ENCODE results near the gene CSF3R. TPM values are rescaled to one million over a fixed set of nuclear protein-coding genes. Genes with fewer than 3 reads are reported as not detected.
A peak's percentile ranks its signal among the peaks of the same experiment; 100 is the strongest.

Gene CSF3R
- total and polyA plus RNA-seq, 8 donors: 1.6 to 30.9 (median 12.7) TPM; not detected in 1

GRCh38 chr1:36433102-36433501 is 49.6 kb downstream of the CSF3R start:
- no peak overlapping the region for H3K4me3 ChIP-seq
- TF ChIP-seq, protein P1, sequence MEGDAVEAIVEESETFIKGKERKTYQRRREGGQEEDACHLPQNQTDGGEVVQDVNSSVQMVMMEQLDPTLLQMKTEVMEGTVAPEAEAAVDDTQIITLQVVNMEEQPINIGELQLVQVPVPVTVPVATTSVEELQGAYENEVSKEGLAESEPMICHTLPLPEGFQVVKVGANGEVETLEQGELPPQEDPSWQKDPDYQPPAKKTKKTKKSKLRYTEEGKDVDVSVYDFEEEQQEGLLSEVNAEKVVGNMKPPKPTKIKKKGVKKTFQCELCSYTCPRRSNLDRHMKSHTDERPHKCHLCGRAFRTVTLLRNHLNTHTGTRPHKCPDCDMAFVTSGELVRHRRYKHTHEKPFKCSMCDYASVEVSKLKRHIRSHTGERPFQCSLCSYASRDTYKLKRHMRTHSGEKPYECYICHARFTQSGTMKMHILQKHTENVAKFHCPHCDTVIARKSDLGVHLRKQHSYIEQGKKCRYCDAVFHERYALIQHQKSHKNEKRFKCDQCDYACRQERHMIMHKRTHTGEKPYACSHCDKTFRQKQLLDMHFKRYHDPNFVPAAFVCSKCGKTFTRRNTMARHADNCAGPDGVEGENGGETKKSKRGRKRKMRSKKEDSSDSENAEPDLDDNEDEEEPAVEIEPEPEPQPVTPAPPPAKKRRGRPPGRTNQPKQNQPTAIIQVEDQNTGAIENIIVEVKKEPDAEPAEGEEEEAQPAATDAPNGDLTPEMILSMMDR (IDR thresholded peaks at IDR 0.05): no peak
- no peak for TF ChIP-seq EP300 (IDR thresholded peaks at IDR 0.05)
- no peak for TF ChIP-seq POLR2A (IDR thresholded peaks at IDR 0.05)
- TF ChIP-seq POLR2AphosphoS5 (IDR thresholded peaks at IDR 0.05): no peak
- no peaks in the 10 kb centered on the region for H3K9me3 ChIP-seq
- no peaks in the 10 kb centered on the region for H3K27me3 ChIP-seq
- no peak for DNase-seq
- peak overlapping the region in 4 of 5 donors; percentile 30 to 62 (median 46) for H3K27ac ChIP-seq
- peaks cover 12 to 71% (median 39%) of the 10 kb centered on the region in 4 donors for H3K36me3 ChIP-seq
- 21 to 45% (median 27%) methylated on average over 1 of the region's 1 CpG for WGBS, 5 donors
- intact Hi-C loops (cut with DNase I; ENCODE audit: low total_unique reads): no loop called here
- H3K4me1 ChIP-seq: peaks cover 0 to 21% (median 16%) of the 10 kb centered on the region in 4 donors

DNA sequence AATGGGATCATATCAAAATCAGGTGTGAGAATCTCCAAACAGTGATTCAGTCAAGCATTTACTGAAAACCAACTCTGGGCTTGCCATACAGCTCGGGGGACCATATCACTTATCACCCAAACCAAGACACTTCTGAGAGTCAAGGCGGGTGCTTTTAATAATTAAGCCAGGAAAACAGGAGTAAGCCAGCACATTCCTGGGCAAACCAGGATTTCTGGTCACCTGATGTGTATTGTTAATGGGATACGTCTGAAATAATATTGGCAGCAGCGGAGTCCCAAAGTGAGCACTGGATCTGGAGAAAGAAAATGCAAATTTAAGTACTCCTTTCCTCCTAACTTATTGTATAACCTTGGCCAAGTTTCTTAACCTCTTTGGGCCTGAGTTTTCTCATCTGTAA is 50.1 kb downstream of the CSF3R start:
- DNase-seq: peak; percentile 44 to 54
- Histone ChIP-seq H3K36me3 (peaks cover 12 to 66% (median 35%) of the 10 kb centered on the region in 4 donors), H3K4me1 (peaks cover 0 to 21% (median 16%) of the 10 kb centered on the region in 4 donors), H3K9me3 (no peaks in the 10 kb centered on the region), H3K27me3 (no peaks in the 10 kb centered on the region), H3K4me3 (no peak overlapping the region), H3K27ac (peak overlapping the region in 3 of 5 donors; percentile 35 to 62 (median 58))
- TF ChIP-seq POLR2AphosphoS5 (IDR thresholded peaks at IDR 0.05) (no peak), POLR2A (IDR thresholded peaks at IDR 0.05) (no peak), EP300 (IDR thresholded peaks at IDR 0.05) (no peak)
- TF ChIP-seq, protein P1 (IDR thresholded peaks at IDR 0.05): no peak
- WGBS, 5 donors: 21 to 50% (median 47%) methylated on average over 4 of the region's 4 CpGs
- intact Hi-C loops (cut with DNase I; ENCODE audit: low total_unique reads): no loop called here

GRCh38 chr1:36425791-36426190 is 56.9 kb downstream of the CSF3R start:
- H3K4me3 ChIP-seq: no peak overlapping the region
- 60 to 77% (median 73%) methylated on average over 4 of the region's 4 CpGs for WGBS, 5 donors
- H3K36me3 ChIP-seq: peaks cover 12 to 71% (median 39%) of the 10 kb centered on the region in 4 donors
- H3K9me3 ChIP-seq: no peaks in the 10 kb centered on the region
- TF ChIP-seq EP300 (IDR thresholded peaks at IDR 0.05) (no peak), POLR2A (IDR thresholded peaks at IDR 0.05) (no peak), POLR2AphosphoS5 (IDR thresholded peaks at IDR 0.05) (no peak)
- TF ChIP-seq, protein P1 (IDR thresholded peaks at IDR 0.05): no peak
- no peak overlapping the region for H3K27ac ChIP-seq
- H3K4me1 ChIP-seq: peaks cover 0 to 6% (median 2%) of the 10 kb centered on the region in 4 donors
- no peaks in the 10 kb centered on the region for H3K27me3 ChIP-seq
- no peak for DNase-seq
- intact Hi-C loops (cut with DNase I; ENCODE audit: low total_unique reads): no loop called here

DNA sequence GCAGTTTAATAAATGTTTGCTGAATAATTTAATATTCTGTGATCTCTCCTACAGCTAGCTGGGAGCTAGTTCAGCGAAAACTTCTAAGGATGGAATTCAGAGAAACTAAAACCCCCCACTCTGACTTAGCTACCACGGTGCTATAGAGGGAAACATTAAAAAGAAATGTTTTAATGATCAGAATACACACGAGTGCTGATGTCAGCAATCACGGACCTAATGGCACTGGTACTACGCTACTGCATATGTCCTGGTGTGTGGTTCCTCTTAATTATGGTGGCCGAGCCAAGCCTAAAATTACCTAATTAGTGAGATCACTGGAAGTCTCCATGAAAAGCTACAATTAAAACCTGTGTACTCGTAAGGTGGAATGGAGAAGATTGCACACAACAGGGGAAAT is 61.1 kb downstream of the CSF3R start:
- Histone ChIP-seq H3K4me1 (peaks cover 0 to 21% (median 6%) of the 10 kb centered on the region in 4 donors), H3K4me3 (no peak overlapping the region), H3K27me3 (no peaks in the 10 kb centered on the region), H3K36me3 (peaks cover 4 to 69% (median 36%) of the 10 kb centered on the region in 4 donors), H3K27ac (no peak overlapping the region), H3K9me3 (no peaks in the 10 kb centered on the region)
- 86 to 89% (median 88%) methylated on average over 7 of the region's 7 CpGs for WGBS, 5 donors
- DNase-seq: no peak
- intact Hi-C loops (cut with DNase I; ENCODE audit: low total_unique reads): no loop called here
- TF ChIP-seq, protein P1 (IDR thresholded peaks at IDR 0.05): no peak
- TF ChIP-seq EP300 (IDR thresholded peaks at IDR 0.05) (no peak), POLR2AphosphoS5 (IDR thresholded peaks at IDR 0.05) (no peak), POLR2A (IDR thresholded peaks at IDR 0.05) (no peak)

Measured in stomach (tissue), 9 donors.